Measurements from ENCODE around the gene TRPV4.
A peak's percentile ranks its signal among the peaks of the same experiment; 100 is the strongest.

Gene TRPV4

GRCh38 chr12:109760930-109761921 is 72.0 kb downstream of the TRPV4 start:
- no peak for DNase-seq (ENCODE audit: low read depth)

DNA sequence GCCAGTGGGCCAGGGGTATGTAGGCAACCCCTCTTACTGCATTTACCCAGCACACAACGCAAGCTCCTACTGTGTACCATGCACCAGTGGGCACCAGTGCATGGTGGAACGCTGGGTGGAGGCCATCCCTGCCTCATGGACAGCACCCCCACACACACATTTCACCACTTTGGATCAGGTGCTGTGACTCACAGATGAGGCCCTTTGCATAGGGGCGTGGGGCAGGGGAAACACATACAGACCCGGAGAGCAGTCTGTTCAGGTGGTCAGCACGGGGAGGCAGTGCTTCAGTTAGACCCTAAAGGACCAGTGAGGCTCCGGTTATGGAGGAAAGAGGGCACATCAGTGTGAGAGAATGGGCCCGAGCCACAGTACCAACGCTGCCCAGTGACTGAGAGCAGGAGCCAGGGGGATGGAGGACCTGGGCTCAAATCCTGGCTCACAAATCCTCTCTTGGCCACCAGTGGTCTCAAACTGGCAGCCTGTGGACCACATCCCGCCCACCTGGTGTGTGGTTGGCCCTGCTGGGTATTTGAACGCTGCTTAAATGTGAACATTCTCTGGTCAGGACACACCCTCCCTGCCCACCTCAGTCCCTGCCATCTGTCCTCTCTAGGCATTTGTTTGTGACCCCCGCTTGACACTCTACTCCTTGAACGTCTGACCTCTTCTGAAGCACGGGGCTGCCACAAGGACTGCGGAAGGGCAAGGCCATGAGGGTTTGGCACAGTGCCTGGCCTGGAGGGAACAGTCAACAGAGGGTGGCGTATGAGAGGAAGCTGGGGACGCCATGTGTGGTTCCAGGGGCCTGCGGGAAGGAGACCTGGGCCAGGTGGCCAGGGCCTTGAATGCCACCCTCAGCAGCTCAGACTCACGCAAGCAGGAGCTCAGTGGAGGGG is 72.9 kb downstream of the TRPV4 start:
- no peak for DNase-seq (ENCODE audit: low read depth)

DNA sequence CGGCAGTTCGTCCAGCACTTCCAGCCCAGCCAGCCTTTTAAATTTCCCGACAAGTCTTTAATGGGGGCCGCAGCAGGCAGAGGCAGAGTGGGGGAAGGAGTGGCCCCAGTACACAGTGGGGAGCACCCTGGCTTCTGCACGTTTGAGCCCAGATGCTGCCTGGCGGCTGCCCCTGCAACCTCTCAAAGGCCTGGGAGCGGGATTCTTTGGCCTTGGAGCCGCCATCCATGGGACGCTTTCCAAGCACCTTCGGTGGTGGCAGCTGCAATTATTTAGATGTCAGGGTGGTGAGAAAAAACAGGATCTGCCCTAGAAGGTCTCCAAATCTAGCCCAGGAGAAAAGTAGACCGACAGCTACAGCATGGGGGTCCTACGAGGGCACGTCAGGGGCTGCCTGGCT is 73.6 kb downstream of the TRPV4 start:
- no peak for DNase-seq (ENCODE audit: low read depth)

DNA sequence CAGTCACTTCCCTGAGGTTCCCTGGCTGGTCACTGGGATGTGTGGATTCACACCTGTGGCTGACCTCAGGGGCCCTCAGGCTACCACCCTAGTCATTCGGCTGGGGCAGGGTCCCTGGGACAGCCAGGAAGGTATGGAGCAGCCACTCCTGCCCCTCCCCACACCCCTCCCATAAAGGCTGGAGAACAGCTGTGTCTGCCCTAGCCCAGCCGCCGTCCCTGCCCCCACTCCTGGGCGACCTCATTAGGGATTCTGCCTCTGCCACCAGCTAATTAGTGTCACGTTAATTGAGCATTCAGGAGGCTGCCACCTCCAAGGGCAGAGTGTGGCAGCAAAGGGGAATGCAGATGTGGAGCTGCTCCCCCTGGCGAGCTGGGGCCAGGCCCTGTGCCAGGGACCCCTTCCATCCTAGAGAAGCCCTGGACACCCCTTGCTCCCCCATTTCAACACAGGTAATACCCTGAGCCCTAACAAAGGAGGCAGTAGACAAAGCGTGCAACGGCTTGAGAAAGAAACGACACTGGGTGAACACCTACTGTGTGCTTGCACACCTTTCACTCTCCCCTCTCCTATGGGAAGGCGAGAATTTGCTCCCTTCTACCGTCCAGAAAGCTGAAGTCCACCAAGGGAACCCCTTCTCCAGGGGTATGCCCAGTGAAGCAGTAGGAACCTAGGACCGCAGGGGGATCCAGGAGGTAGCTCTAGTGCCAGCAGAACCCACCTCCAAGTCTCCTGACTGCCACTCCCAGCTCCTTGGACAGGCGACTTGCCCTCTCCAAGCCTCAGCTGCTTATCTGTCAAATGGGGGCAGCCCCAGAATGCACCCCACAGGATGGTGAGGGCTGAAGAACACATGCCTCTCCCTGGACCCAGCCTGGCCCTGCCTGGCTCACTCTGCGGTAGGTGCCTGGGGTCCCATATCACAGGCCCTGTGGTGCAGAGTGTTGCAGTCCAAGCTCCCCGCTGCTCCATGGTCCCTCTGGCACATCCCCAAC is 74.5 kb downstream of the TRPV4 start:
- DNase-seq (ENCODE audit: low read depth), result no peak

GRCh38 chr12:109757671-109758265 is 75.4 kb downstream of the TRPV4 start:
- DNase-seq (ENCODE audit: low read depth), result no peak

DNA sequence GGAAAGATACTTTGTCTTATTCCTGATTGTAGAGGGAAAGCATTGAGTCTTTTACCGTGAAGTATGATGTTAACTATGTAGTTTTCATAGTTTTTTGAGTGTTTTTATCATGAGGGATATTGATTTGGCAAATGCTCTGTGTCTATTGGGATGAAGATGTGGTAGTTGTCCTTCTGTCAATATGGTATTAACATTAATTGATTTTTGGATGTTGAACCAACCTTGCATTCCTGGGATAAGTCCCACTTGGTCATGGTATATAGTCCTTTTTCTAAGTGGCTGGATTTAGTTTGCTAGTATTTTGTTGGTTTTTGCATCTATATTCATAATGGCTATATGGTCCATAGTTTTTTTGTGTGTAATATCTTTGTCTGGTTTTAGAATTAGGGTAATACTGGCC is 76.7 kb downstream of the TRPV4 start:
- no peak for DNase-seq (ENCODE audit: low read depth)

DNA sequence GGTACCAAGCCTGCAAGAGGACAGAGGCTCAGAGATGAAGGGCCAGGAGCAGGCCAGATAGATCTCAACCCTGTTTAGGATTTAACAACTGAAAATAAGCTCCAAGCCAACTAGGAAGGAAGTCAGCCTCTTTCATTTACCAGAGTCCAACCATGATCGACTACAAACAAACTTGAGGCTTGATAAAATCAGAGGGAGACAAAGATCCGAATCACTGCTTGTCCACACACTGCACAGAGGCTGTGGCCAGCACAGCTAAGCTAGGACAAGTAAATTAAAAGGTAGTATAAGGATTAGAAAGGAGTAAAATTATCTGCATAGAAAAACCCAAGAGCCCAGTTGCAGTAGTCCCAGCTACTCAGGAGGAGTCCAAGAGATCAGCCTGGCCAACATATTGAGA is 79.2 kb downstream of the TRPV4 start:
- DNase-seq (ENCODE audit: low read depth), result no peak

DNA sequence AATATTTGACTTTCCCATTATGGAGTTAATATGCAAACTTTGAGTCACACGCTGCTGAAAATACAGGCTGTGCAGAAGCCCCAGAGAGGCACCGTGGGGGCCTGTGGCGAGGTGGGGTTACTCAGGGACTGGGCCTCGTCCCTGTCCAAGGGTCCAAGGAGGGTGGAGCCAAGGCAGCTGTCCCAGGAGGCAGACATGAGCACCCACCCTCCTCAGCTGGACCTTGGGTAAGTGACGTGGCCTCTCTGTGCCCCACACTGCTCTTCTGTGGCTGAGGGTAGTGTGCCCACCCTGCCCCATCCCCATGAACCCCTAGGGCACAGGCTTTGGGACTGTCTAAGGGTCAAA is 80.2 kb downstream of the TRPV4 start:
- DNase-seq (ENCODE audit: low read depth), result no peak

GRCh38 chr12:109752117-109753053 is 80.8 kb downstream of the TRPV4 start:
- DNase-seq (ENCODE audit: low read depth), result peak; percentile 26

DNA sequence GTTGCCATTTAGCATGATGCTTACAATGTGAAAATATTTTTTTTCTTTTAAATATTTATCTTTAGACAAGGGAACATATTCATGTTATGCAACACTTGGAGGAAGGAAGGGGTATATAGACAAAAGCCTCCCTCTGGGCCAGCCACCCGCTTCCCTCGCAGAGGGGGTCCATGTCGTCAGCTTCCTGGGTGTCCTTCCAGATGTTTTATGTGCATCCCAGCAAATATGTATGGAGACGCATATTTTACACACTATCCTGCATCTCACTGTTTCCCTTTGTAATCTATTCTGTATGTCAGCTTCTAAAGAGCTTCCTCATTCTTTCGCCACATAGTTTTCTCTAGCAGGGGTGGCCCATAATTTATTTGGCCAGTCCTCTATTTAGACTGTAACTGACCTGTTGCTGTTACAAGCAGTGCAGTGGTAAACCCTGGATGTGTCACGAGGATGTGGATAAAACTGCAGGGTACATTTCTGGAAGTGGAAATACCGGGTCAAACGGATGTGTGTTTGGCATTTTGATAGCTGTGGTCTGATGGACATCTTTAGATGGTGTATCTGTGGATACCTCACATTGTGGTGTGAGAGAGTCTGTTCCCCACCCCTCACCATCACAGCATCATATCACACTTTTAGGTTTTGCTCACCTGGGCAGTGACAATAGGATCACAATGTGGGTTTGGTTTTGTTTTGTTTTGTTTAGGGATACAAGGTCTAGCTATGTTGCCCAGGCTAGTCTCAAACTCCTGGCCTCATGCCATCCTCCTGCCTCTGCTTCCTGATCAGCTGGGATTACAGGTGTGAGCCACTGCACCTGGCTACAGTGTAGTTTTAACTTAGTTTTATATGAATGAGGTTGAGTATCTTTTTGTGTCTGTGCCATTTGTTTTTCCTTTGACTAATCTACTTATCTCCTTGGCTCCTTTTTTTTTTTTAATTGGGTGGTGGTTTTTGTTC is 87.9 kb downstream of the TRPV4 start:
- peak; percentile 9 for DNase-seq (ENCODE audit: low read depth)

DNA sequence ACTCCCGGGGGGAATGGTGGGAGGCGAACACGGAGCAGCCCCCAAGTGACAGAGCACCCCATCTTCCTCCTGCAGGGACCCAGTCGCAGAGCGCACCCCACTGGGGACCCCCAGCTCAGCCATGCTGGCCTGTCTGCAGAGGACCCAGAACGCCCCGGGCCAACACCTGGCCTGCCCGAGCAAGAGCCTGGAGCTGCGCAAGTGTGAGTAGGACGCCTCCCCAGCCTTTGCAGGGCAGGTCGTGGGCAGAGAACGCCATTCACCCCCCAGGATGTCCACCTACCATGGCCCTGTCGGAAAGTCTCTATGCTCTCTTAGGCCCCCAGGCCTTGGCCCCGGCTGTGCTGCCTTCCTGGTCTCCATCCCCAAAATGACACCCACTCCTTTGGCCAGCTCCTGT is 89.2 kb downstream of the TRPV4 start:
- DNase-seq (ENCODE audit: low read depth), result no peak

DNA sequence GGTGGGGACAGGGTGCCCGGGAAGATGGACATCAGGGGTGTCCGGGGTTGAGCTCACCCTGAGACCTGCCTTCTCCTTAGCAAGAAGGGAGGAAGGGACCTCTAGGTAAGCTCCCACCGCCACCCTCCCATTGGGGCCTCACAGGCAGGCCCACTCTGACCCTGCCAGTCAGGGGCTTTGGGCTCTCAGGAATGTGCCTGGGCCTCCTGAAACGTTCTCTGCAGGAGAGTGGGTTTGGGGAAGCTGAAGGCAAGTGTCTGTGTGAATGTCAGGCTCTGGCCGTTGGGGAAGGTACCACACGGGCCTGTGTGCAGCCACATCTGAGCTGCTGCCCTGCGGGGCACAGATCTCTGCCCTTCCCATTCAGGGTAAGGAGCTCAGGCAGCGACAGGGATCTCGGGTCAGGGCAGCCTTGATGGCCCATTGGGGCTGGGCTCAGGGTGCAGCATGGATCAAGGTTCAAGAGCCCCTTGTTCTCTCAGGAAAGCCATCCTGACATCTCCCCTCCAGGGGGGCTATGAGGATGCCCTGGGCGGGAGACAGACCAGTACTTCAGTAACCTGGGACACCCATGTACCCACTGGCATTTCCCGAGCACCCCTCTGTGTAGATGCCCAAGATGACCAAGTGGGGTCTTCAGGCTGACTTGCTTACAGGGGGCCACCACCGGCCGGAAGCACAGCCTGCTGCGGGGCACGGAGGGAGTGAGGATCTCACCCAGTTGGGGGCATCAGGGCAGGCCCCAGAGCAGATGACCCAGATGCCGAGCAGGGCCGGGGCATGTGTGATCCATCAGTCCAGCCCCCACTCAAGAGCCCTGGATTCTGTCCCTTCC is 89.9 kb downstream of the TRPV4 start:
- DNase-seq (ENCODE audit: low read depth), result no peak

- DNase-seq (ENCODE audit: low read depth), result no peak
Measured at GRCh38 chr12:109741970-109742703, 91.1 kb downstream of the TRPV4 start.

GRCh38 chr12:109741286-109741969 is 91.8 kb downstream of the TRPV4 start:
- no peak for DNase-seq (ENCODE audit: low read depth)

- DNase-seq (ENCODE audit: low read depth), result no peak
Measured at GRCh38 chr12:109740694-109741245, 92.4 kb downstream of the TRPV4 start.

Data from CMK (cell line).